Gastroesophageal sphincter (tissue), 4 donors: ENCODE data around the gene STK40. TPM values are rescaled to one million over a fixed set of nuclear protein-coding genes. Genes with fewer than 3 reads are reported as not detected.
A peak's percentile ranks its signal among the peaks of the same experiment; 100 is the strongest.

Experiments used
- ATAC-seq: fragments of 150-250 bp; one replicate; pipeline ENCODE4 v1.9.1; 2016; ENCODE audit warnings: mild to moderate bottlenecking, moderate library complexity
- H3K27ac ChIP-seq, 4 donors: fragments of 200-600 bp; sonication (generic) in 3 of 4; 1 replicate in 3 of 4; 2 replicates in 1 of 4; pipeline ENCODE4 v1.5.1; 2016 to 2019
- H3K27me3 ChIP-seq: fragments of 200-600 bp; sonication (generic); one replicate; pipeline ENCODE4 v1.5.1; 2019
- H3K36me3 ChIP-seq, 2 donors: fragments of 200-600 bp; sonication (generic); one replicate each; pipeline ENCODE4 v1.5.1; 2019; ENCODE audit warnings: control low read depth in 1 of 2
- H3K4me1 ChIP-seq, 3 donors: fragments of 200-600 bp; sonication (generic); 1 replicate in 2 of 3; 2 replicates in 1 of 3; pipeline ENCODE4 v1.5.1; 2016 to 2019; ENCODE audit warnings: control low read depth in 2 of 3
- H3K4me3 ChIP-seq, 2 donors: fragments of 200-600 bp; sonication (generic); one replicate each; pipeline ENCODE4 v1.5.1; 2019; ENCODE audit warnings: mild to moderate bottlenecking in 1 of 2, moderate library complexity in 1 of 2
- H3K9me3 ChIP-seq, 3 donors: fragments of 200-600 bp; sonication (generic); one replicate each; pipeline ENCODE4 v1.5.1; 2017 to 2019; ENCODE audit warnings: control low read depth in 2 of 3
- EP300 ChIP-seq: sonication (generic); formaldehyde crosslinking; IDR thresholded peaks from one replicate; pipeline ENCODE4 v1.6.1; 2017; ENCODE audit warnings: antibody characterized with exemption, mild to moderate bottlenecking
- POLR2A ChIP-seq, 2 donors: fragments of 450-650 bp; IDR thresholded peaks; one replicate each; pipeline ENCODE4 v1.6.1; 2017; ENCODE audit warnings: antibody characterized with exemption in 2 of 2, mild to moderate bottlenecking in 2 of 2, moderate library complexity in 1 of 2
- POLR2AphosphoS5 ChIP-seq: sonication (generic); formaldehyde crosslinking; IDR thresholded peaks from one replicate; pipeline ENCODE4 v1.6.1; 2017; ENCODE audit warnings: antibody characterized with exemption
- WGBS, 2 donors: methylation state at CpG; one replicate each; pipeline ENCODE4 v1.1.5; 2018; ENCODE audit warnings: low coverage in 1 of 2; 5-methylcytosine and 5-hydroxymethylcytosine counted together
- total RNA-seq, 4 donors: library from RNA; depleted of rRNA; stranded (reverse); fragments of >200 nt; gene quantifications; one replicate each; pipeline ENCODE4 v1.1.0, GENCODE V29; 2016
- TF ChIP-seq, protein P1 (sequence below), 4 experiments: fragments of 200-600 bp in 2 of 4; fragments of 450-650 bp in 2 of 4; sonication (generic) in 1 of 4; IDR thresholded peaks; one replicate each; pipeline ENCODE4 v1.5.1; 2017 to 2019; ENCODE audit warnings: antibody characterized with exemption in 4 of 4, mild to moderate bottlenecking in 2 of 4, moderate library complexity in 2 of 4

The STK40 gene
- total RNA-seq, 4 donors from 2014 or later, result 39.2 to 127 (median 68.6) TPM

- Histone ChIP-seq H3K9me3 (no peaks in the 10 kb centered on the region), H3K27ac (peak overlapping the region in 3 of 4 donors; percentile 20 to 76 (median 73))
- WGBS, 2 donors, result 66 to 80% methylated on average over 1 to 3 of the region's 15 CpGs
Measured at GRCh38 chr1:36352910-36353878, 32.5 kb downstream of the STK40 start.

GRCh38 chr1:36352125-36352909 is 33.4 kb downstream of the STK40 start:
- no peak for ATAC-seq
- Histone ChIP-seq H3K4me3 (no peak overlapping the region), H3K4me1 (peaks cover 4 to 43% (median 19%) of the 10 kb centered on the region in 3 donors), H3K9me3 (no peaks in the 10 kb centered on the region), H3K27me3 (no peaks in the 10 kb centered on the region), H3K27ac (peak overlapping the region in 3 of 4 donors; percentile 73 to 81 (median 76)), H3K36me3 (peaks cover 0 to 83% of the 10 kb centered on the region in 2 donors)
- TF ChIP-seq POLR2AphosphoS5 (no peak), EP300 (no peak), POLR2A (IDR thresholded peaks at IDR 0.05) (no peak)
- TF ChIP-seq, protein P1, sequence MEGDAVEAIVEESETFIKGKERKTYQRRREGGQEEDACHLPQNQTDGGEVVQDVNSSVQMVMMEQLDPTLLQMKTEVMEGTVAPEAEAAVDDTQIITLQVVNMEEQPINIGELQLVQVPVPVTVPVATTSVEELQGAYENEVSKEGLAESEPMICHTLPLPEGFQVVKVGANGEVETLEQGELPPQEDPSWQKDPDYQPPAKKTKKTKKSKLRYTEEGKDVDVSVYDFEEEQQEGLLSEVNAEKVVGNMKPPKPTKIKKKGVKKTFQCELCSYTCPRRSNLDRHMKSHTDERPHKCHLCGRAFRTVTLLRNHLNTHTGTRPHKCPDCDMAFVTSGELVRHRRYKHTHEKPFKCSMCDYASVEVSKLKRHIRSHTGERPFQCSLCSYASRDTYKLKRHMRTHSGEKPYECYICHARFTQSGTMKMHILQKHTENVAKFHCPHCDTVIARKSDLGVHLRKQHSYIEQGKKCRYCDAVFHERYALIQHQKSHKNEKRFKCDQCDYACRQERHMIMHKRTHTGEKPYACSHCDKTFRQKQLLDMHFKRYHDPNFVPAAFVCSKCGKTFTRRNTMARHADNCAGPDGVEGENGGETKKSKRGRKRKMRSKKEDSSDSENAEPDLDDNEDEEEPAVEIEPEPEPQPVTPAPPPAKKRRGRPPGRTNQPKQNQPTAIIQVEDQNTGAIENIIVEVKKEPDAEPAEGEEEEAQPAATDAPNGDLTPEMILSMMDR (IDR thresholded peaks at IDR 0.05), result no peak
- 55 to 76% methylated on average over 4 to 6 of the region's 13 CpGs for WGBS, 2 donors

More at GRCh38 chr1:36352910-36353878, 32.5 kb downstream of the STK40 start:
- no peak for ATAC-seq
- Histone ChIP-seq H3K4me1 (peaks cover 4 to 43% (median 19%) of the 10 kb centered on the region in 3 donors), H3K27me3 (no peaks in the 10 kb centered on the region), H3K4me3 (no peak overlapping the region), H3K36me3 (peaks cover 0 to 83% of the 10 kb centered on the region in 2 donors)
- TF ChIP-seq POLR2AphosphoS5 (no peak), EP300 (no peak), POLR2A (IDR thresholded peaks at IDR 0.05) (no peak)
- TF ChIP-seq, protein P1 (IDR thresholded peaks at IDR 0.05), result no peak

DNA sequence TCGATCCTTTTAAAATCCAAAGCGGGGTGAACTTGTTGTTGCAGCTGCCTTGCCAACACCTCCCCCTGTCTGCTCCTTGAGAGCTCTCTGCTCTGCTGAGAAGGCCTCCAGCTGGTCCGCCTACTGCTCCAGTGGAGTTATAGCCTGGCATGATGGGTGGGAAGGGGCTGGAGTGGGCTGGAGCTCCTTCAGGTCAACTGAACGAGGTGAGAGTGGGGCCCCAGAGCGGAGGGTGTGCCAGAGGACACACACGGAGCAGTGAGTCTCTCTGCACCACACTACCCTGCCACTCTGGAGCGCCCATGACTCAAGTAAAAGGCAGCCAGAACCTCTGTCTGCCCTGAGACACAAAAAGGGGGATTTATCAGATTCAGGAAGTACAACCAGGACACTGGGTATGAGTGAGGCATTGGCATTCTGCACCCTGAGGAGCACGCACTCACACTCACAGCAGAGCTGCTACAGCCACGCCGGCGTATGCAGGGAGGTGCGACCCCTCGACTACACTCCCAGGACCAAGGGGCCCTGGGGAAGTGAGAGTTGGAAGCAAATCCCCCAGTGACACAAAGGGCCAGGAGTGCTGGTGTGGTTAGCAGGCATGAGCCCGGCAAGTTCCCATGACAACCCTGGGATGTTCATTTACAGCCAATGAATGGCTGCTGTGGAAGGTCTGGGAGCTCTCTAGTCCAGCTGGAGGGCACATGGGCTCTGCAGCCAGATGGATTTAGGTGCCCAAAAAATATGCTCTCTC is 34.3 kb downstream of the STK40 start:
- Histone ChIP-seq H3K36me3 (peaks cover 0 to 84% of the 10 kb centered on the region in 2 donors), H3K9me3 (no peaks in the 10 kb centered on the region), H3K27me3 (no peaks in the 10 kb centered on the region), H3K4me3 (no peak overlapping the region), H3K4me1 (peaks cover 4 to 43% (median 19%) of the 10 kb centered on the region in 3 donors), H3K27ac (peak overlapping the region; percentile 11 to 81 (median 74))
- peak; percentile 44 for ATAC-seq
- TF ChIP-seq EP300, result no peak
- TF ChIP-seq, protein P1 (IDR thresholded peaks at IDR 0.05), result peak in 2 of 4 experiments; percentile 15 to 28
- 0 to 58% methylated on average over 1 to 3 of the region's 14 CpGs for WGBS, 2 donors

- WGBS, 2 donors, result 0 to 45% methylated on average over 1 to 5 of the region's 13 CpGs
- Histone ChIP-seq H3K27me3 (no peaks in the 10 kb centered on the region), H3K9me3 (no peaks in the 10 kb centered on the region), H3K27ac (peak overlapping the region in 3 of 4 donors; percentile 73 to 81 (median 76)), H3K4me3 (peak overlapping the region in 1 of 2 donors; percentile 17), H3K4me1 (peaks cover 4 to 43% (median 19%) of the 10 kb centered on the region in 3 donors), H3K36me3 (peaks cover 0 to 84% of the 10 kb centered on the region in 2 donors)
- ATAC-seq, result peak; percentile 77
- TF ChIP-seq EP300 (no peak), POLR2AphosphoS5 (no peak), POLR2A (IDR thresholded peaks at IDR 0.05) (no peak)
- TF ChIP-seq, protein P1 (IDR thresholded peaks at IDR 0.05), result no peak
Measured at GRCh38 chr1:36350659-36351226, 35.0 kb downstream of the STK40 start.
